GM12891 (cell line): ENCODE measurements around the gene ARMCX5.

Source experiments
- PAX5 ChIP-seq: IDR thresholded peaks from 2 replicates; pipeline ENCODE4 v1.6.1; 2011; ENCODE audit warnings: low read length, moderate library complexity, mild to moderate bottlenecking; ENCODE audit not compliant: insufficient read depth, severe bottlenecking
- POLR2A ChIP-seq: IDR thresholded peaks from 2 replicates; pipeline ENCODE4 v1.6.1; 2011; ENCODE audit warnings: low read depth, low read length, control low read depth
- POLR2AphosphoS5 ChIP-seq: IDR thresholded peaks from 2 replicates; pipeline ENCODE4 v1.6.1; 2011; ENCODE audit warnings: low read depth, low read length, control low read depth
- POU2F2 ChIP-seq: IDR thresholded peaks from 2 replicates; pipeline ENCODE4 v1.6.1; 2011; ENCODE audit warnings: low read depth, mild to moderate bottlenecking, control low read depth, low read length, moderate library complexity
- TAF1 ChIP-seq: IDR thresholded peaks from 2 replicates; pipeline ENCODE4 v1.6.1; 2011; ENCODE audit warnings: low read depth, low read length, control low read depth

- TF ChIP-seq POLR2A (no peak), POLR2AphosphoS5 (no peak), TAF1 (no peak), PAX5 (no peak), POU2F2 (no peak)
Observed at GRCh38 chrX:102627640-102628039, 28.3 kb downstream of the ARMCX5 start.
